GM23338 (cell line): ENCODE measurements around the gene SLC7A10. TPM values are rescaled to one million over a fixed set of nuclear protein-coding genes. Genes with fewer than 3 reads are reported as not detected.

Experiments
- ATAC-seq: fragments of 200-7000 bp; cut with Tn5 transposase; 3 replicates; pipeline ENCODE4 v1.9.1; 2020
- DNase-seq: peaks from one replicate; pipeline ENCODE4 v3.0.0-alpha.2; 2015; ENCODE audit warnings: low spot score
- H2AFZ ChIP-seq: fragments of 200-600 bp; sonication (generic); 2 replicates; pipeline ENCODE4 v1.8.0; 2016; ENCODE audit warnings: antibody characterized with exemption, mild to moderate bottlenecking, moderate library complexity
- H3F3A ChIP-seq: fragments of 200-600 bp; sonication (generic); replicated peaks from 2 replicates; pipeline ENCODE4 v1.8.0; 2017; ENCODE audit warnings: antibody characterized with exemption, mixed run types, low read depth
- H3K27ac ChIP-seq: fragments of 200-600 bp; sonication (generic); 2 replicates; pipeline ENCODE4 v1.6.1; 2016; ENCODE audit warnings: low read depth
- H3K27me3 ChIP-seq: fragments of 200-600 bp; sonication (generic); 2 replicates; pipeline ENCODE4 v1.8.0; 2016; ENCODE audit warnings: mild to moderate bottlenecking, mixed run types, moderate library complexity; ENCODE audit not compliant: insufficient read depth
- H3K36me3 ChIP-seq: fragments of 200-600 bp; sonication (generic); 2 replicates; pipeline ENCODE4 v1.8.0; 2016; ENCODE audit warnings: mild to moderate bottlenecking; ENCODE audit not compliant: insufficient read depth
- H3K4me1 ChIP-seq: fragments of 200-600 bp; sonication (generic); 2 replicates; pipeline ENCODE4 v1.8.0; 2016; ENCODE audit warnings: mild to moderate bottlenecking, moderate library complexity; ENCODE audit not compliant: insufficient read depth
- H3K4me2 ChIP-seq: fragments of 200-600 bp; sonication (generic); 2 replicates; pipeline ENCODE4 v1.7.1; 2017; ENCODE audit warnings: mixed run types
- H3K4me3 ChIP-seq: fragments of 200-600 bp; sonication (generic); 2 replicates; pipeline ENCODE4 v1.6.1; 2016; ENCODE audit warnings: mixed run types
- H3K79me2 ChIP-seq: fragments of 200-600 bp; sonication (generic); replicated peaks from 2 replicates; pipeline ENCODE4 v1.8.0; 2017; ENCODE audit warnings: mild to moderate bottlenecking; ENCODE audit not compliant: insufficient read depth
- H3K9me2 ChIP-seq: fragments of 200-600 bp; sonication (generic); 2 replicates; pipeline ENCODE4 v1.8.0; 2017; ENCODE audit not compliant: insufficient read depth
- H4K20me1 ChIP-seq: fragments of 200-600 bp; sonication (generic); replicated peaks from 2 replicates; pipeline ENCODE4 v1.8.0; 2017; ENCODE audit warnings: mild to moderate bottlenecking; ENCODE audit not compliant: insufficient read depth
- H3K27ac Mint-ChIP-seq: 2 replicates; pipeline ENCODE4 v1.8.0; 2020; ENCODE audit warnings: inconsistent platforms, mild to moderate bottlenecking, moderate library complexity, mixed read lengths
- H3K27me3 Mint-ChIP-seq: 3 replicates; pipeline ENCODE4 v1.8.0; 2022; ENCODE audit warnings: low read depth, mild to moderate bottlenecking, moderate library complexity, mixed read lengths, inconsistent platforms; ENCODE audit not compliant: insufficient read depth, poor library complexity
- H3K36me3 Mint-ChIP-seq: 3 replicates; pipeline ENCODE4 v1.8.0; 2021; ENCODE audit warnings: low read depth, mild to moderate bottlenecking, inconsistent platforms, moderate library complexity, mixed read lengths
- H3K4me1 Mint-ChIP-seq: 3 replicates; pipeline ENCODE4 v1.8.0; 2020; ENCODE audit warnings: mild to moderate bottlenecking, inconsistent platforms, mixed read lengths
- H3K4me3 Mint-ChIP-seq: 3 replicates; pipeline ENCODE4 v1.8.0; 2021; ENCODE audit warnings: moderate library complexity, mild to moderate bottlenecking, inconsistent platforms, mixed read lengths
- H3K9me3 Mint-ChIP-seq: 3 replicates; pipeline ENCODE4 v1.8.0; 2020; ENCODE audit warnings: moderate library complexity, mild to moderate bottlenecking, inconsistent platforms, mixed read lengths
- CREB1 ChIP-seq: fragments of 250-450 bp; sonication (Bioruptor Pico); IDR thresholded peaks from 2 replicates; pipeline ENCODE4 v1.5.0; 2020; ENCODE audit warnings: low read depth, mild to moderate bottlenecking, moderate library complexity
- EZH2 ChIP-seq: fragments of 200-600 bp; sonication (generic); IDR thresholded peaks from one replicate; pipeline ENCODE4 v1.8.0; 2017; ENCODE audit warnings: antibody characterized with exemption, mild to moderate bottlenecking, low read depth; ENCODE audit not compliant: unreplicated experiment
- EZH2phosphoT487 ChIP-seq: fragments of 200-600 bp; sonication (generic); IDR thresholded peaks from one replicate; pipeline ENCODE4 v1.8.1; 2018; ENCODE audit warnings: antibody characterized with exemption; ENCODE audit not compliant: unreplicated experiment
- JUNB ChIP-seq: IDR thresholded peaks from one replicate; pipeline ENCODE4 v1.6.1; 2016; ENCODE audit warnings: antibody characterized with exemption; ENCODE audit not compliant: unreplicated experiment
- NANOG ChIP-seq: IDR thresholded peaks from 2 replicates; pipeline ENCODE4 v1.6.1; 2016; ENCODE audit warnings: antibody characterized with exemption, borderline replicate concordance
- POLR2AphosphoS5 ChIP-seq: IDR thresholded peaks from 2 replicates; pipeline ENCODE4 v1.6.1; 2016; ENCODE audit warnings: antibody characterized with exemption, low read depth
- REST ChIP-seq: IDR thresholded peaks from one replicate; pipeline ENCODE4 v1.6.1; 2018; ENCODE audit warnings: antibody characterized with exemption; ENCODE audit not compliant: unreplicated experiment
- STAT1 ChIP-seq: IDR thresholded peaks from one replicate; pipeline ENCODE4 v1.6.1; 2016; ENCODE audit warnings: antibody characterized with exemption; ENCODE audit not compliant: unreplicated experiment
- ZNF331 ChIP-seq: fragments of 250-450 bp; sonication (Bioruptor Pico); IDR thresholded peaks from 2 replicates; pipeline ENCODE4 v1.5.0; 2020; ENCODE audit warnings: low read depth, mild to moderate bottlenecking, moderate library complexity
- polyA plus RNA-seq: library from polyadenylated mRNA; unstranded; fragments of >200 nt; fragmentation: Nextera tagmentation; extraction: Ambion mirVana; gene quantifications from 2 replicates; pipeline ENCODE4 v1.2.1, GENCODE V29; 2016
- total RNA-seq: library from RNA; depleted of rRNA; stranded (reverse); fragments of >200 nt; shearing (Covaris generic); gene quantifications from 2 replicates; pipeline ENCODE4 v1.2.3, GENCODE V29; 2014
- TF ChIP-seq, protein P1 (sequence below): IDR thresholded peaks from 2 replicates; pipeline ENCODE4 v1.6.1; 2016; ENCODE audit warnings: antibody characterized with exemption
- TF ChIP-seq, protein P2 (sequence below), 2 experiments: fragments of 200-600 bp in 1 of 2; sonication (generic) in 1 of 2; conservative IDR thresholded peaks; 2 replicates each; pipeline versions ENCODE4 v1.5.1 to v1.6.1; 2016 to 2017; ENCODE audit warnings: antibody characterized with exemption in 2 of 2, low read depth in 2 of 2, mild to moderate bottlenecking in 2 of 2, moderate library complexity in 1 of 2

The SLC7A10 gene
- total and polyA plus RNA-seq, 2 experiments from 2014 or later: 3.3 to 6.3 TPM

- DNase-seq: no peak
These were observed 16.5 kb downstream of the SLC7A10 start for GRCh38 chr19:33208904-33209849.

DNA sequence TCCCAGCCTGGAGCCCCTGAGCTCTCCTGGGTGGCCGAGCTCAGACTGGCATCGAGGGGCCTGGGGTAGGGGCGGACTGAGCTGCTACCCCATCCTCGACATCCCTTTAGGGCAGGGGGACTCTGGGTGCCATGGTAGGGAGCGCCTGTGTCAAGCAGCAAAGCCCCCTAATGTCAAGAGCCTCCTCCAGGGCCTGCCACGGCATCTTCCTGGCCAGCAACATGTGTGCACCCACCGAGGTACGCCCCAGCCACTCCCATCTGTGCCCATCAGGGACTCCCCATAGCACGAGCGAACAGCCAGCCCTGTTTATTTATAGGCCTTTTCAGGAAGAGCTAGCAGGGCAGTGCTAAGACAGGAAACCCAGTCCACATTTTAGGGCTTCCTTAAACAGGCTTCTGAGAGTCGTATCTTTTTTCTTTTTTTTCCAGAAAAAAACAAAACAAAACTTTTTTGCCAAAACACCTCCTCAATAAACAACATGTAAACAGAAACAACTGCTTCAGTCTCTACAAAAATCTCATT is 17.2 kb downstream of the SLC7A10 start:
- no peak for DNase-seq
- no peak overlapping the region for H2AFZ ChIP-seq
- H3K27ac ChIP-seq: no peak overlapping the region
- Mint-ChIP-seq H3K27me3 (peaks cover 8% of the 10 kb centered on the region), H3K9me3 (no peaks in the 10 kb centered on the region), H3K27ac (no peak overlapping the region), H3K4me3 (no peak overlapping the region), H3K36me3 (no peaks in the 10 kb centered on the region), H3K4me1 (no peaks in the 10 kb centered on the region)
- ATAC-seq: no peak
- no peaks in the 10 kb centered on the region for H3F3A ChIP-seq
- H3K4me2 ChIP-seq: no peak overlapping the region
- no peaks in the 10 kb centered on the region for H3K9me2 ChIP-seq
- H3K27me3 ChIP-seq: no peaks in the 10 kb centered on the region
- no peaks in the 10 kb centered on the region for H3K79me2 ChIP-seq
- no peaks in the 10 kb centered on the region for H3K36me3 ChIP-seq
- no peaks in the 10 kb centered on the region for H3K4me1 ChIP-seq
- H3K4me3 ChIP-seq: no peak overlapping the region
- H4K20me1 ChIP-seq: no peaks in the 10 kb centered on the region
- TF ChIP-seq POLR2AphosphoS5: no peak
- TF ChIP-seq CREB1 (CRISPR knock-in tag): no peak
- TF ChIP-seq NANOG: no peak
- TF ChIP-seq, protein P1, sequence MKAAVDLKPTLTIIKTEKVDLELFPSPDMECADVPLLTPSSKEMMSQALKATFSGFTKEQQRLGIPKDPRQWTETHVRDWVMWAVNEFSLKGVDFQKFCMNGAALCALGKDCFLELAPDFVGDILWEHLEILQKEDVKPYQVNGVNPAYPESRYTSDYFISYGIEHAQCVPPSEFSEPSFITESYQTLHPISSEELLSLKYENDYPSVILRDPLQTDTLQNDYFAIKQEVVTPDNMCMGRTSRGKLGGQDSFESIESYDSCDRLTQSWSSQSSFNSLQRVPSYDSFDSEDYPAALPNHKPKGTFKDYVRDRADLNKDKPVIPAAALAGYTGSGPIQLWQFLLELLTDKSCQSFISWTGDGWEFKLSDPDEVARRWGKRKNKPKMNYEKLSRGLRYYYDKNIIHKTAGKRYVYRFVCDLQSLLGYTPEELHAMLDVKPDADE: no peak
- no peak for TF ChIP-seq EZH2
- TF ChIP-seq REST: no peak
- no peak for TF ChIP-seq ZNF331
- TF ChIP-seq, protein P2, sequence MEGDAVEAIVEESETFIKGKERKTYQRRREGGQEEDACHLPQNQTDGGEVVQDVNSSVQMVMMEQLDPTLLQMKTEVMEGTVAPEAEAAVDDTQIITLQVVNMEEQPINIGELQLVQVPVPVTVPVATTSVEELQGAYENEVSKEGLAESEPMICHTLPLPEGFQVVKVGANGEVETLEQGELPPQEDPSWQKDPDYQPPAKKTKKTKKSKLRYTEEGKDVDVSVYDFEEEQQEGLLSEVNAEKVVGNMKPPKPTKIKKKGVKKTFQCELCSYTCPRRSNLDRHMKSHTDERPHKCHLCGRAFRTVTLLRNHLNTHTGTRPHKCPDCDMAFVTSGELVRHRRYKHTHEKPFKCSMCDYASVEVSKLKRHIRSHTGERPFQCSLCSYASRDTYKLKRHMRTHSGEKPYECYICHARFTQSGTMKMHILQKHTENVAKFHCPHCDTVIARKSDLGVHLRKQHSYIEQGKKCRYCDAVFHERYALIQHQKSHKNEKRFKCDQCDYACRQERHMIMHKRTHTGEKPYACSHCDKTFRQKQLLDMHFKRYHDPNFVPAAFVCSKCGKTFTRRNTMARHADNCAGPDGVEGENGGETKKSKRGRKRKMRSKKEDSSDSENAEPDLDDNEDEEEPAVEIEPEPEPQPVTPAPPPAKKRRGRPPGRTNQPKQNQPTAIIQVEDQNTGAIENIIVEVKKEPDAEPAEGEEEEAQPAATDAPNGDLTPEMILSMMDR (conservative IDR thresholded peaks at IDR 0.05; ENCODE audit: low read depth in 2 of 2): no peak
- no peak for TF ChIP-seq JUNB
- no peak for TF ChIP-seq STAT1
- no peak for TF ChIP-seq EZH2phosphoT487

More at GRCh38 chr19:33208904-33209849, 16.5 kb downstream of the SLC7A10 start:
- H3K27me3 Mint-ChIP-seq: peaks cover 11% of the 10 kb centered on the region
- Histone ChIP-seq H3F3A (no peaks in the 10 kb centered on the region), H3K4me1 (no peaks in the 10 kb centered on the region), H2AFZ (no peak overlapping the region), H3K9me2 (no peaks in the 10 kb centered on the region), H3K79me2 (no peaks in the 10 kb centered on the region), H3K4me3 (no peak overlapping the region), H3K36me3 (no peaks in the 10 kb centered on the region), H3K27me3 (no peaks in the 10 kb centered on the region), H3K27ac (no peak overlapping the region), H3K4me2 (no peak overlapping the region), H4K20me1 (no peaks in the 10 kb centered on the region)
- H3K4me1 Mint-ChIP-seq: no peaks in the 10 kb centered on the region
- H3K4me3 Mint-ChIP-seq: no peak overlapping the region
- no peak overlapping the region for H3K27ac Mint-ChIP-seq
- no peaks in the 10 kb centered on the region for H3K9me3 Mint-ChIP-seq
- H3K36me3 Mint-ChIP-seq: no peaks in the 10 kb centered on the region
- no peak for ATAC-seq
- TF ChIP-seq EZH2phosphoT487 (no peak), EZH2 (no peak)
- TF ChIP-seq, protein P1: no peak
